Measurements from ENCODE around the gene CHST6.
"Not testable (repeated sequence)": the region's sequence is repeated elsewhere in the genome, so short reads cannot be mapped to it uniquely, and the experiment has no call there.

Gene CHST6

DNA sequence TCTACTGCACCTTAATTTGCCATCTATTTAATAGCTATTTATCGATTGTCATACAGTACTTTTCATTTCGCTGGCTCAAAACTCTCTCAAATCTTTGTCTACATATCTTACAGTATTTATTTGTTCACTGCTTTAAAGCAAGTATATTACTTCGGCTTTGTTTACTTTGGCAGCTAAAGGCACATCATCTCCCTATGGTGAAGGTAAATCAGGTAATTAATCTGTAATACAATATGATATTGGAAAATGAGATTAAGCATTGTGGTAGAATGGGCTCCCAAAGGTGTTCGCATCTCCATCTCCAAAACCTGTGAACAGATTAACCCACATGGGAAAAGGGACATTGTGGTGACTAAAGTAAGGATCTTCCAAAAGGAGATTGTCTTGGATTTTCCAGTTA, 37.2 kb downstream of the CHST6 start:
- Histone ChIP-seq H3K27ac (no peak overlapping the region), H2AFZ (no peak overlapping the region), H3K79me2 (peaks cover 51% of the 10 kb centered on the region), H3K4me2 (ENCODE audit: low read length) (no peak overlapping the region), H3K27me3 (ENCODE audit: control insufficient read depth, insufficient read depth, low read length) (no peaks in the 10 kb centered on the region), H3K36me3 (ENCODE audit: control insufficient read depth, insufficient read depth, low read length) (no peaks in the 10 kb centered on the region), H3K4me3 (ENCODE audit: low read depth, low read length) (no peak overlapping the region), H3K4me1 (peaks cover under 1% of the 10 kb centered on the region), H3K9me3 (ENCODE audit: control insufficient read depth, low read length) (no peaks in the 10 kb centered on the region), H3K9ac (no peak overlapping the region)
- TF ChIP-seq, protein P1, sequence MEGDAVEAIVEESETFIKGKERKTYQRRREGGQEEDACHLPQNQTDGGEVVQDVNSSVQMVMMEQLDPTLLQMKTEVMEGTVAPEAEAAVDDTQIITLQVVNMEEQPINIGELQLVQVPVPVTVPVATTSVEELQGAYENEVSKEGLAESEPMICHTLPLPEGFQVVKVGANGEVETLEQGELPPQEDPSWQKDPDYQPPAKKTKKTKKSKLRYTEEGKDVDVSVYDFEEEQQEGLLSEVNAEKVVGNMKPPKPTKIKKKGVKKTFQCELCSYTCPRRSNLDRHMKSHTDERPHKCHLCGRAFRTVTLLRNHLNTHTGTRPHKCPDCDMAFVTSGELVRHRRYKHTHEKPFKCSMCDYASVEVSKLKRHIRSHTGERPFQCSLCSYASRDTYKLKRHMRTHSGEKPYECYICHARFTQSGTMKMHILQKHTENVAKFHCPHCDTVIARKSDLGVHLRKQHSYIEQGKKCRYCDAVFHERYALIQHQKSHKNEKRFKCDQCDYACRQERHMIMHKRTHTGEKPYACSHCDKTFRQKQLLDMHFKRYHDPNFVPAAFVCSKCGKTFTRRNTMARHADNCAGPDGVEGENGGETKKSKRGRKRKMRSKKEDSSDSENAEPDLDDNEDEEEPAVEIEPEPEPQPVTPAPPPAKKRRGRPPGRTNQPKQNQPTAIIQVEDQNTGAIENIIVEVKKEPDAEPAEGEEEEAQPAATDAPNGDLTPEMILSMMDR (IDR thresholded peaks at IDR 0.05), result no peak

DNA sequence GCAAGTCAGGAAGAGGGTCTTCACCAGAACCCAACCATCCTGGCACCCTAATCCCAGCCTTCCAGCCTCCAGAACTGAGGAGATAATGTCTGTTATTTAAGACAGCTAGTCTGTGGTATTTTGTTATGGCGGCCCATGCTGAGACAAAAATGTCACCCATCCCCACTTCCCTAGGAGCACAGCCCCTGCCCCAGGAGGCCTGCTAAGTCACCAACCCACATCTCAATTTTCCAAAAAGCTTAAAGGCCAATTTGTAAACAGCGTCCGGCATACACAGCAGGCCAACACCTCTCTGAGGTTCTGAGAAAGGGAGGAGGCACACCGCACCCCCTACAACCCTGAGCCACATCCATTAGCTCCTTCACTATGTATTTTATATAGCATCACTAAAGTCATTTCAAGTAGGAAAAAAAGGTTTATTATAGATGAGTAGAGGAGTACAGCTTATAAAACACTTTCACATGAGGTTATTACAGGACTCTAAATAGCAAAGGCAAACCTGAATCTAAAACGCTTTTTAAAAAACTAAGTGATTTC, 37.7 kb downstream of the CHST6 start:
- Histone ChIP-seq H3K9ac (no peak overlapping the region), H3K4me1 (peaks cover 5% of the 10 kb centered on the region), H3K9me3 (ENCODE audit: control insufficient read depth, low read length) (no peaks in the 10 kb centered on the region), H3K4me3 (ENCODE audit: low read depth, low read length) (no peak overlapping the region), H3K27ac (no peak overlapping the region), H3K36me3 (ENCODE audit: control insufficient read depth, insufficient read depth, low read length) (no peaks in the 10 kb centered on the region), H2AFZ (no peak overlapping the region), H3K27me3 (ENCODE audit: control insufficient read depth, insufficient read depth, low read length) (no peaks in the 10 kb centered on the region), H3K4me2 (ENCODE audit: low read length) (no peak overlapping the region), H3K79me2 (peaks cover 52% of the 10 kb centered on the region)
- TF ChIP-seq, protein P1 (IDR thresholded peaks at IDR 0.05), result no peak

DNA sequence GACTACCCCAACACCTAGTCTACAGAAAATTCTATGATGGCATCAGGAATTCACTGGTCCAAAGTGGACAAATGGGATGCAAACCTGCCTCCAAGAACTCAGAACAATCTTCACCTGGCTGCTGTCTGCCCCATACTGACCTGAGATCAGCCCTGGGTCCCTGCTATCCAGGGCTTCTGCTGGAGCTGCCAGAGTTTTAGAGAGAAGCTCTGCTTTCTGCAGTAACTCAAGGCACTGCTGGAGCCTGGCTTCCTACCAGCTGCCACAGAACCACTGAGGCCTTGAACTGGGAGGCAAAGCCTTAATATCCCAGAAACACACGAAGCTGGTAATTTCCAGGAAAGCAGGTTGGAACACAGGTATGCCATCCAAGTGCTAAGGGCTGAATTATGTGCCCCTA, 38.3 kb downstream of the CHST6 start:
- H3K36me3 ChIP-seq (ENCODE audit: control insufficient read depth, insufficient read depth, low read length), result no peaks in the 10 kb centered on the region
- H3K9ac ChIP-seq, result no peak overlapping the region
- peaks cover 49% of the 10 kb centered on the region for H3K79me2 ChIP-seq
- H3K27ac ChIP-seq, result no peak overlapping the region
- no peaks in the 10 kb centered on the region for H3K9me3 ChIP-seq (ENCODE audit: control insufficient read depth, low read length)
- TF ChIP-seq, protein P1 (IDR thresholded peaks at IDR 0.05), result no peak
- H3K4me2 ChIP-seq (ENCODE audit: low read length), result no peak overlapping the region
- no peak overlapping the region for H2AFZ ChIP-seq
- H3K4me1 ChIP-seq, result peaks cover 5% of the 10 kb centered on the region
- no peak overlapping the region for H3K4me3 ChIP-seq (ENCODE audit: low read depth, low read length)
- no peaks in the 10 kb centered on the region for H3K27me3 ChIP-seq (ENCODE audit: control insufficient read depth, insufficient read depth, low read length)

DNA sequence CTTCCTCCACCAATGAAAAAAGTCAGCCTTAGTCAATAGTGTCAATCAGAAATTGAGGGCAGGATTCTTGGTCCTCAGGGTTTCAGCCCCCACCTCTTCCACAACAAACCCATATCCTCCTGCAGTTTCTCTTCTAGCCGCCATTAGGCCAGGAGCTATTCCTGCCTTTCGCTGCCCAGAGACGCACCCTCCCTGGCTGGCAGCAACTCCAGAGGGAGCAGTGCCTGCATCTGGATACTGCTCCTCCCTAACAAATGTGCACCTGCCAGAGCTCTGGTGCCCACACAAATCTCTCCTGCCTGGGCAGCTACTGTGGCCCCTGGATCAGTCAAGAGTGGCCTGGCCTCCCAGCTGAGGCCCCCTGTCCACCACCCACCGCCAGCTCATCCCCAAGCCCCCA, 38.8 kb downstream of the CHST6 start:
- H2AFZ ChIP-seq, H3K9ac ChIP-seq, H3K4me1 ChIP-seq: not testable (repeated sequence)

DNA sequence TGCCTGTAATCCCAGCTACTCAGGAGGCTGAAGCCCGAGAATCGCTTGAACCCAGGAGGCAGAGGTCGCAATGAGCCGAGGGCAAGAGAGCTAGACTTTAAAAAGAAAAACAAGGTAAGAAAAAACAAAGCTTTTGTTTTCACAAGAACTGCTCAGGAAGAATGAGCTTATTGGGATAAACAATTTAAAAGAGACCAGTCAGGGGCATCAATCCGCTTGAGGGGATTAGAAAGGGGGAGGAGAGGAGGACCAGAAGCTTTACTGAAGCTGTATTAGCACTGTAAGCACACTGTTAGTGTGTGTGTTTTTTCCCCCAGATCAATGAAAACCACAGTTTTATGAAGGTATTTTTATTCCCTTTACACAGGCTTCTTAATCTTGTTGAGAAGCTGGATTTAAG, 39.6 kb downstream of the CHST6 start:
- Histone ChIP-seq H3K79me2 (peaks cover 42% of the 10 kb centered on the region), H3K4me2 (ENCODE audit: low read length) (no peak overlapping the region), H3K9ac (no peak overlapping the region), H3K27ac (no peak overlapping the region), H3K36me3 (ENCODE audit: control insufficient read depth, insufficient read depth, low read length) (no peaks in the 10 kb centered on the region), H3K4me3 (ENCODE audit: low read depth, low read length) (no peak overlapping the region), H3K4me1 (peaks cover 5% of the 10 kb centered on the region), H3K9me3 (ENCODE audit: control insufficient read depth, low read length) (no peaks in the 10 kb centered on the region), H3K27me3 (ENCODE audit: control insufficient read depth, insufficient read depth, low read length) (no peaks in the 10 kb centered on the region), H2AFZ (no peak overlapping the region)
- TF ChIP-seq, protein P1 (IDR thresholded peaks at IDR 0.05), result no peak

More for the DNA sequence above, 38.8 kb downstream of the CHST6 start:
- not testable (repeated sequence) for H3K9me3 ChIP-seq (ENCODE audit: control insufficient read depth, low read length); H3K27me3 ChIP-seq (ENCODE audit: control insufficient read depth, insufficient read depth, low read length); H3K36me3 ChIP-seq (ENCODE audit: control insufficient read depth, insufficient read depth, low read length); H3K4me3 ChIP-seq (ENCODE audit: low read depth, low read length); H3K27ac ChIP-seq; H3K4me2 ChIP-seq (ENCODE audit: low read length)
- H3K79me2 ChIP-seq, result peaks cover 48% of the 10 kb centered on the region
